Endodermal cell (in vitro differentiated cells): ENCODE results near the gene TBL3. TPM values are rescaled to one million over a fixed set of nuclear protein-coding genes. Genes with fewer than 3 reads are reported as not detected.

ENCODE experiments used
- DNase-seq: peaks from one replicate; pipeline ENCODE4 v3.0.0-alpha.2; 2017
- H3K27ac ChIP-seq: 2 replicates; pipeline ENCODE4 v1.5.1; 2013; ENCODE audit warnings: mild to moderate bottlenecking, low read depth, low read length, moderate library complexity
- H3K27me3 ChIP-seq: 2 replicates; pipeline ENCODE4 v1.6.1; 2013; ENCODE audit warnings: mild to moderate bottlenecking, low read length, moderate library complexity; ENCODE audit not compliant: insufficient read depth, control insufficient read depth, poor library complexity, severe bottlenecking
- H3K36me3 ChIP-seq: 2 replicates; pipeline ENCODE4 v1.7.0; 2013; ENCODE audit warnings: mild to moderate bottlenecking, low read length, moderate library complexity; ENCODE audit not compliant: control insufficient read depth, insufficient read depth
- H3K4me1 ChIP-seq: one replicate; pipeline ENCODE4 v1.7.0; 2013; ENCODE audit warnings: low read length; ENCODE audit not compliant: control insufficient read depth, insufficient read depth
- H3K4me3 ChIP-seq: 2 replicates; pipeline ENCODE4 v1.5.1; 2013; ENCODE audit warnings: mild to moderate bottlenecking, low read length, moderate library complexity
- H3K9ac ChIP-seq: 2 replicates; pipeline ENCODE4 v1.6.1; 2013; ENCODE audit warnings: mild to moderate bottlenecking, low read length, moderate library complexity; ENCODE audit not compliant: poor library complexity, severe bottlenecking; ENCODE audit errors: extremely low read depth
- H3K9me3 ChIP-seq: 2 replicates; pipeline ENCODE4 v1.6.1; 2013; ENCODE audit warnings: mild to moderate bottlenecking, low read length, moderate library complexity; ENCODE audit not compliant: control insufficient read depth
- H3K27ac Mint-ChIP-seq: 2 replicates; pipeline ENCODE4 v1.8.0; 2020; ENCODE audit warnings: mixed read lengths
- H3K27me3 Mint-ChIP-seq: 2 replicates; pipeline ENCODE4 v1.8.0; 2021; ENCODE audit warnings: mild to moderate bottlenecking, mixed read lengths; ENCODE audit not compliant: insufficient read depth
- H3K36me3 Mint-ChIP-seq: 2 replicates; pipeline ENCODE4 v1.8.0; 2020; ENCODE audit warnings: low read depth, mixed read lengths
- H3K4me1 Mint-ChIP-seq: 2 replicates; pipeline ENCODE4 v1.8.0; 2020; ENCODE audit warnings: mixed read lengths
- H3K4me3 Mint-ChIP-seq: 2 replicates; pipeline ENCODE4 v1.8.0; 2020; ENCODE audit warnings: mild to moderate bottlenecking, moderate library complexity, mixed read lengths
- H3K9me3 Mint-ChIP-seq: 2 replicates; pipeline ENCODE4 v1.8.0; 2020; ENCODE audit warnings: mild to moderate bottlenecking, mixed read lengths
- CTCF ChIP-seq: fragments of 200-600 bp; sonication (generic); conservative IDR thresholded peaks from 2 replicates; pipeline ENCODE4 v1.5.0; 2021; ENCODE audit warnings: antibody characterized with exemption, mild to moderate bottlenecking
- WGBS, 2 experiments: methylation state at CpG; one replicate each; pipeline versions ENCODE4 v1.1.5 to v1.1.7; 2013; ENCODE audit warnings: missing lambda C conversion rate in 2 of 2, mixed read lengths in 1 of 2; ENCODE audit not compliant: insufficient coverage in 1 of 2, insufficient read length in 1 of 2; 5-methylcytosine and 5-hydroxymethylcytosine counted together
- total RNA-seq, 2 donors: library from RNA; stranded (reverse); fragmentation: NEBNext Ultra II Directional in 1 of 2; extraction: Animal tissue kit (Norgen Biotek cat#: 25700) in 1 of 2; gene quantifications; 2 replicates in 1 of 2; 3 replicates in 1 of 2; pipeline ENCODE4 v1.2.1, GENCODE V29; 2021

The TBL3 gene
- total RNA-seq, 2 donors from 2014 or later, result 43.4 to 49.7 TPM

GRCh38 chr16:1924095-1924494 is 47.8 kb upstream of the TBL3 start:
- Mint-ChIP-seq H3K4me3 (no peak overlapping the region), H3K4me1 (peaks cover 2% of the 10 kb centered on the region), H3K9me3 (no peaks in the 10 kb centered on the region), H3K27ac (no peak overlapping the region), H3K36me3 (no peaks in the 10 kb centered on the region), H3K27me3 (peaks cover 72% of the 10 kb centered on the region)
- Histone ChIP-seq H3K4me1 (no peaks in the 10 kb centered on the region), H3K27ac (no peak overlapping the region), H3K9ac (no peak overlapping the region), H3K9me3 (no peaks in the 10 kb centered on the region), H3K36me3 (no peaks in the 10 kb centered on the region), H3K4me3 (no peak overlapping the region), H3K27me3 (peaks cover 62% of the 10 kb centered on the region)
- WGBS, 2 experiments, result 73 to 85% methylated on average over 4 to 5 of the region's 5 CpGs
- no peak for TF ChIP-seq CTCF
- no peak for DNase-seq

GRCh38 chr16:1926271-1926670 is 45.6 kb upstream of the TBL3 start:
- H3K9me3 ChIP-seq, result no peaks in the 10 kb centered on the region
- Mint-ChIP-seq H3K27me3 (peaks cover 65% of the 10 kb centered on the region), H3K4me1 (peaks cover 2% of the 10 kb centered on the region), H3K36me3 (no peaks in the 10 kb centered on the region), H3K27ac (no peak overlapping the region), H3K9me3 (no peaks in the 10 kb centered on the region), H3K4me3 (no peak overlapping the region)
- H3K4me3 ChIP-seq, result no peak overlapping the region
- H3K27me3 ChIP-seq, result peaks cover 52% of the 10 kb centered on the region
- no peaks in the 10 kb centered on the region for H3K4me1 ChIP-seq
- no peak overlapping the region for H3K27ac ChIP-seq
- WGBS, 2 experiments, result 68 to 89% methylated on average over 5 to 10 of the region's 11 CpGs
- H3K9ac ChIP-seq, result no peak overlapping the region
- no peaks in the 10 kb centered on the region for H3K36me3 ChIP-seq
- no peak for TF ChIP-seq CTCF
- no peak for DNase-seq

GRCh38 chr16:1929105-1929504 is 42.7 kb upstream of the TBL3 start:
- no peaks in the 10 kb centered on the region for H3K9me3 ChIP-seq
- peaks cover 2% of the 10 kb centered on the region for H3K4me1 Mint-ChIP-seq
- H3K36me3 Mint-ChIP-seq, result no peaks in the 10 kb centered on the region
- no peak overlapping the region for H3K27ac Mint-ChIP-seq
- peak; percentile 71 for DNase-seq
- H3K9ac ChIP-seq, result no peak overlapping the region
- H3K4me3 Mint-ChIP-seq, result peak overlapping the region; percentile 56
- H3K27ac ChIP-seq, result no peak overlapping the region
- no peaks in the 10 kb centered on the region for H3K9me3 Mint-ChIP-seq
- H3K4me3 ChIP-seq, result no peak overlapping the region
- H3K27me3 Mint-ChIP-seq, result peaks cover 48% of the 10 kb centered on the region
- no peak for TF ChIP-seq CTCF
- H3K4me1 ChIP-seq, result no peaks in the 10 kb centered on the region
- no peaks in the 10 kb centered on the region for H3K36me3 ChIP-seq
- peaks cover 24% of the 10 kb centered on the region for H3K27me3 ChIP-seq
- 43% methylated on average over 8 of the region's 11 CpGs; no CpG with 5 or more reads in 1 of the 2 experiments for WGBS, 2 experiments
